HepG2 (cell line): ENCODE results near the gene DDX49. TPM values are rescaled to one million over a fixed set of nuclear protein-coding genes. Genes with fewer than 3 reads are reported as not detected.

ENCODE experiments used
- ATAC-seq: fragments of 200-7000 bp; cut with Tn5 transposase; 3 replicates; pipeline ENCODE4 v1.9.1; 2020; ENCODE audit warnings: mild to moderate bottlenecking, moderate library complexity
- BruUV-seq: library from RNA; stranded (reverse); fragments of 400-500 nt; replicated peaks from 2 replicates; lab custom pipeline; 2021; lab: Mats Ljungman, UMichigan
- CTCF ChIA-PET: fragments of 300-600 bp; formaldehyde crosslinking; extraction: SDS; loops from one replicate; lab custom pipeline; 2021; ENCODE audit warnings: low total read pairs, inconsistent platforms, low intra/inter-chr PET ratio; lab: Yijun Ruan, JAX
- POLR2A ChIA-PET: fragments of 350-600 bp; sonication (Branson Sonifier 250); formaldehyde crosslinking; loops from one replicate; lab custom pipeline; 2020; ENCODE audit warnings: antibody characterized with exemption, inconsistent platforms; lab: Yijun Ruan, JAX
- DNase-seq: peaks from one replicate; pipeline ENCODE4 v3.0.0-alpha.2; 2015; ENCODE audit warnings: low spot score
- FAIRE-seq: peaks from 3 replicates; lab custom pipeline; 2011; peaks lifted over from hg19 to GRCh38; lab: Jason Lieb, UNC
- H2AFZ ChIP-seq: one replicate; pipeline ENCODE4 v1.6.1; 2011; ENCODE audit warnings: low read length, inconsistent platforms
- H3K27ac ChIP-seq: fragments of 300-600 bp; 3 replicates; pipeline ENCODE4 v1.8.0; 2011; ENCODE audit warnings: mixed run types, mild to moderate bottlenecking, mixed read lengths, low read length, inconsistent platforms; ENCODE audit not compliant: insufficient read depth; ENCODE audit errors: extremely low read length
- H3K27me3 ChIP-seq, 2 experiments: fragments of 200-600 bp in 1 of 2; 2 replicates in 1 of 2; 3 replicates in 1 of 2; pipeline versions ENCODE4 v1.6.0 to v1.8.0; 2011; ENCODE audit warnings: low read length in 2 of 2, mild to moderate bottlenecking in 2 of 2, moderate library complexity in 2 of 2, inconsistent platforms in 1 of 2; ENCODE audit not compliant: insufficient read depth in 2 of 2, control insufficient read depth in 1 of 2
- H3K36me3 ChIP-seq, 2 experiments: fragments of 200-600 bp in 1 of 2; replicated peaks in 1 of 2; 2 replicates in 1 of 2; 3 replicates in 1 of 2; pipeline versions ENCODE4 v1.5.1 to v1.8.0; 2011; ENCODE audit warnings: low read length in 2 of 2, inconsistent platforms in 1 of 2; ENCODE audit not compliant: insufficient read depth in 2 of 2, control insufficient read depth in 1 of 2
- H3K4me1 ChIP-seq: 2 replicates; pipeline ENCODE4 v1.5.1; 2012; ENCODE audit warnings: low read length, inconsistent platforms; ENCODE audit not compliant: insufficient read depth
- H3K4me2 ChIP-seq: 2 replicates; pipeline ENCODE4 v1.6.0; 2011; ENCODE audit warnings: low read depth, low read length, inconsistent platforms
- H3K4me3 ChIP-seq, 3 experiments: fragments of 200-600 bp in 1 of 3; sonication (generic), shearing (Covaris generic) in 1 of 3; replicated peaks in 1 of 3; 2 replicates each; pipeline ENCODE4 v1.5.1; 2011 to 2016; ENCODE audit warnings: low read length in 3 of 3, inconsistent platforms in 2 of 3, low read depth in 2 of 3, mild to moderate bottlenecking in 2 of 3, control low read depth in 1 of 3, mixed read lengths in 1 of 3; ENCODE audit not compliant: insufficient read depth in 1 of 3
- H3K79me2 ChIP-seq: one replicate; pipeline ENCODE4 v1.6.1; 2011; ENCODE audit warnings: low read length, inconsistent platforms; ENCODE audit not compliant: insufficient read depth
- H3K9ac ChIP-seq: 2 replicates; pipeline ENCODE4 v1.6.0; 2011; ENCODE audit warnings: mild to moderate bottlenecking, low read depth, low read length, inconsistent platforms; ENCODE audit not compliant: insufficient read depth
- H3K9me3 ChIP-seq: 2 replicates; pipeline ENCODE4 v1.5.1; 2012; ENCODE audit warnings: mild to moderate bottlenecking, low read length
- H4K20me1 ChIP-seq: 2 replicates; pipeline ENCODE4 v1.6.0; 2011; ENCODE audit warnings: inconsistent platforms, mild to moderate bottlenecking, low read length, moderate library complexity; ENCODE audit not compliant: insufficient read depth
- AGO2 ChIP-seq: fragments of 200-400 bp; formaldehyde crosslinking; optimal IDR thresholded peaks from 2 replicates; pipeline ENCODE3; 2017; ENCODE audit warnings: mild to moderate bottlenecking, low read depth, low read length, moderate library complexity
- ATM ChIP-seq: fragments of 450-650 bp; IDR thresholded peaks from 2 replicates; pipeline ENCODE4 v1.7.1; 2017; ENCODE audit warnings: mild to moderate bottlenecking, borderline replicate concordance
- DMTF1 ChIP-seq: sonication (generic); formaldehyde crosslinking; IDR thresholded peaks from 2 replicates; pipeline ENCODE4 v1.4.0; 2020; ENCODE audit warnings: mild to moderate bottlenecking, missing genetic modification reagents
- FLYWCH1 ChIP-seq: sonication (generic); formaldehyde crosslinking; IDR thresholded peaks from 2 replicates; pipeline ENCODE4 v1.8.1; 2023; ENCODE audit warnings: mild to moderate bottlenecking, missing genetic modification reagents
- GMEB2 ChIP-seq: IDR thresholded peaks from 2 replicates; pipeline ENCODE4 v1.6.1; 2016; ENCODE audit warnings: missing biosample characterization, missing genetic modification reagents, low read depth
- POLR2A ChIP-seq, 2 experiments: IDR thresholded peaks; 2 replicates each; pipeline ENCODE4 v1.6.1; 2011; ENCODE audit warnings: low read depth in 2 of 2, low read length in 2 of 2, mild to moderate bottlenecking in 1 of 2, moderate library complexity in 1 of 2; ENCODE audit not compliant: insufficient read depth in 1 of 2
- RBFOX2 ChIP-seq: fragments of 200-400 bp; formaldehyde crosslinking; IDR thresholded peaks from 2 replicates; pipeline ENCODE4 v1.6.1; 2017; ENCODE audit warnings: low read depth, mild to moderate bottlenecking, low read length
- RBM22 ChIP-seq: fragments of 200-400 bp; formaldehyde crosslinking; optimal IDR thresholded peaks from 2 replicates; pipeline ENCODE3; 2017; ENCODE audit warnings: mild to moderate bottlenecking, low read length, moderate library complexity
- RFX1 ChIP-seq: fragments of 450-650 bp; IDR thresholded peaks from 2 replicates; pipeline ENCODE4 v1.6.1; 2017
- ZNF333 ChIP-seq: sonication (generic); formaldehyde crosslinking; IDR thresholded peaks from 2 replicates; pipeline ENCODE4 v1.4.0; 2020; ENCODE audit warnings: mild to moderate bottlenecking, missing genetic modification reagents, borderline replicate concordance
- ZNF776 ChIP-seq: sonication (generic); formaldehyde crosslinking; IDR thresholded peaks from 2 replicates; pipeline ENCODE4 v1.4.0; 2020; ENCODE audit warnings: mild to moderate bottlenecking, missing genetic modification reagents
- WGBS: methylation state at CpG from one replicate; pipeline ENCODE4 v1.1.6; 2017; ENCODE audit warnings: low lambda C conversion rate; 5-methylcytosine and 5-hydroxymethylcytosine counted together
- in situ Hi-C: cut with HindIII; loops from 2 replicates; pipeline ENCODE4 v1.10.0; 2017; ENCODE audit warnings: low pct_unique_long_range_greater_than_20kb; ENCODE audit not compliant: extremely low pct_ligation_motif_present
- intact Hi-C: fragments of 100-400 bp; cut with micrococcal nuclease; formaldehyde crosslinking; loops from one replicate; pipeline ENCODE4 v1.10.0; 2022; ENCODE audit not compliant: unreplicated experiment
- polyA plus RNA-seq, 8 experiments: library from polyadenylated mRNA; depleted of rRNA in 3 of 8; stranded (reverse) in 7 of 8; unstranded in 1 of 8; fragments of >200 nt; fragmentation: Illumina TruSeq in 4 of 8; extraction: Trizol in 4 of 8; gene quantifications; 2 replicates each; pipeline versions ENCODE4 v1.2.1 to v1.2.3, GENCODE V29; 2011 to 2016; ENCODE audit warnings: low read depth in 4 of 8, missing spikeins in 1 of 8, mixed read lengths in 1 of 8; ENCODE audit not compliant: insufficient read depth in 1 of 8
- total RNA-seq, 5 experiments: library from RNA; depleted of rRNA; stranded (reverse); fragments of >200 nt; fragmentation: Illumina TruSeq; extraction: Trizol; gene quantifications; 2 replicates each; pipeline ENCODE4 v1.2.3, GENCODE V29; 2016; ENCODE audit warnings: low read depth in 1 of 5

Gene DDX49
- total and polyA plus RNA-seq, 2 of the 13 experiments (the other 11 are each of a cell fraction or from before 2014, with no cell fraction given), result 27.0 to 46.2 TPM

- Histone ChIP-seq H3K27me3 (no peaks in the 10 kb centered on the region; a peak in 1 of 5 replicates), H2AFZ (no peak overlapping the region), H3K9me3 (no peaks in the 10 kb centered on the region), H3K36me3 (peaks cover 18 to 35% of the 10 kb centered on the region in 2 experiments), H3K27ac (no peak overlapping the region), H3K9ac (no peak overlapping the region), H4K20me1 (peaks cover 17% of the 10 kb centered on the region; the same call in 1 of the 2 replicates), H3K4me2 (no peak overlapping the region), H3K4me1 (peaks cover 18% of the 10 kb centered on the region), H3K79me2 (peaks cover 28% of the 10 kb centered on the region), H3K4me3 (no peak overlapping the region)
- intact Hi-C loops, result no loop called here
- 93% methylated on average over 6 of the region's 29 CpGs for WGBS
- no peak for FAIRE-seq
- no peak for ATAC-seq
- ChIA-PET POLR2A (no interaction called here), CTCF (no interaction called here)
- in situ Hi-C loops, result loop anchor here (10.0 kb wide), 1 partner anchor 62 kb away; no protein-coding TSS in a partner anchor
- TF ChIP-seq POLR2A (IDR thresholded peaks at IDR 0.05; ENCODE audit: insufficient read depth in 1 of 2, low read depth in 2 of 2, low read length in 2 of 2) (0 out of 4 replicates have a peak, but pooled peaks of 1 of the 2 experiments have one; percentile 29), AGO2 (peak; percentile 65), RFX1 (no peak), ATM (no peak), RBFOX2 (peak; percentile 61; the same call in 1 of the 2 replicates), ZNF776 (no peak)
- DNase-seq, result no peak
- BruUV-seq, result no TSS peak
Measured at GRCh38 chr19:18922228-18922985, 2.9 kb downstream of the DDX49 start.

GRCh38 chr19:18924684-18925213, 5.2 kb downstream of the DDX49 start:
- Histone ChIP-seq H3K27ac (no peak overlapping the region), H3K9me3 (no peaks in the 10 kb centered on the region), H4K20me1 (0 out of 2 replicates have a peak, but pooled peaks cover 4% of the 10 kb centered on the region), H3K27me3 (no peaks in the 10 kb centered on the region; a peak in 1 of 5 replicates), H2AFZ (no peak overlapping the region), H3K9ac (no peak overlapping the region), H3K36me3 (peaks cover 18 to 44% of the 10 kb centered on the region in 2 experiments), H3K79me2 (peaks cover 10% of the 10 kb centered on the region), H3K4me3 (no peak overlapping the region), H3K4me2 (no peak overlapping the region), H3K4me1 (peaks cover 12% of the 10 kb centered on the region)
- WGBS, result 100% methylated on average over 7 of the region's 15 CpGs
- TF ChIP-seq DMTF1, result no peak
- no peak for TF ChIP-seq ZNF333 (CRISPR knock-in tag)
- TF ChIP-seq RBM22, result peak; percentile 34
- TF ChIP-seq AGO2, result peak; percentile 38
- TF ChIP-seq FLYWCH1 (CRISPR knock-in tag), result no peak
- TF ChIP-seq GMEB2, result no peak
- no TSS peak for BruUV-seq
- in situ Hi-C loops, result loop anchor here (10.0 kb wide), 1 partner anchor 60 kb away; no protein-coding TSS in a partner anchor
- DNase-seq (no peak), ATAC-seq (no peak), FAIRE-seq (no peak)
- intact Hi-C loops, result no loop called here
- ChIA-PET CTCF (no interaction called here), POLR2A (no interaction called here)
